EL (cell line): ENCODE results near the gene GAREM1.

ENCODE experiments used
- DNase-seq: peaks from one replicate; pipeline ENCODE4 v3.0.0-alpha.2; 2016

GAREM1 gene

GRCh38 chr18:32455361-32455760 lies 15.3 kb downstream of the GAREM1 start:
- no peak for DNase-seq

GRCh38 chr18:32454593-32454992 lies 16.1 kb downstream of the GAREM1 start:
- DNase-seq = no peak

GRCh38 chr18:32450874-32451273 lies 19.8 kb downstream of the GAREM1 start:
- DNase-seq = no peak

- no peak for DNase-seq
These were observed 20.5 kb downstream of the GAREM1 start for GRCh38 chr18:32450026-32450691.

- DNase-seq = no peak
These were observed 23.9 kb downstream of the GAREM1 start for GRCh38 chr18:32446780-32447179.

GRCh38 chr18:32445846-32446245 lies 24.8 kb downstream of the GAREM1 start:
- DNase-seq = no peak

GRCh38 chr18:32443706-32444215 lies 26.9 kb downstream of the GAREM1 start:
- no peak for DNase-seq

GRCh38 chr18:32443033-32443705 lies 27.5 kb downstream of the GAREM1 start:
- no peak for DNase-seq

- DNase-seq = no peak
These were observed 28.1 kb downstream of the GAREM1 start for GRCh38 chr18:32442575-32442974.

GRCh38 chr18:32441533-32441932 lies 29.1 kb downstream of the GAREM1 start:
- DNase-seq = no peak

- no peak for DNase-seq
These were observed 30.2 kb downstream of the GAREM1 start for GRCh38 chr18:32440518-32440917.

GRCh38 chr18:32439802-32440201 lies 30.9 kb downstream of the GAREM1 start:
- DNase-seq = no peak

- DNase-seq = no peak
These were observed 31.4 kb downstream of the GAREM1 start for GRCh38 chr18:32439241-32439640.

- DNase-seq = no peak
These were observed 32.5 kb downstream of the GAREM1 start for GRCh38 chr18:32438173-32438572.

- no peak for DNase-seq
These were observed 33.4 kb downstream of the GAREM1 start for GRCh38 chr18:32437100-32437834.

GRCh38 chr18:32435631-32436500 lies 34.8 kb downstream of the GAREM1 start:
- DNase-seq = no peak

- DNase-seq = no peak
These were observed 38.9 kb downstream of the GAREM1 start for GRCh38 chr18:32431753-32432152.

- DNase-seq = no peak
These were observed 41.3 kb downstream of the GAREM1 start for GRCh38 chr18:32429402-32429801.

GRCh38 chr18:32427084-32427900 lies 43.4 kb downstream of the GAREM1 start:
- no peak for DNase-seq

GRCh38 chr18:32425466-32425865 lies 45.2 kb downstream of the GAREM1 start:
- no peak for DNase-seq

- no peak for DNase-seq
These were observed 46.0 kb downstream of the GAREM1 start for GRCh38 chr18:32424696-32425095.
